HG02763 (cell line): ENCODE measurements around the gene SNX8.

Experiments used
- ATAC-seq: cut with Tn5 transposase; IDR thresholded peaks from one replicate; pipeline ENCODE4 v1.9.1; 2021; ENCODE audit warnings: mild to moderate bottlenecking, moderate library complexity; ENCODE audit not compliant: unreplicated experiment

SNX8 gene

GRCh38 chr7:2208712-2209111 is 105.5 kb downstream of the SNX8 start:
- ATAC-seq = no peak

- no peak for ATAC-seq
Measured at GRCh38 chr7:2205036-2205780, 109.0 kb downstream of the SNX8 start.

GRCh38 chr7:2204446-2204845 is 109.8 kb downstream of the SNX8 start:
- ATAC-seq = no peak

GRCh38 chr7:2203766-2204300 is 110.4 kb downstream of the SNX8 start:
- no peak for ATAC-seq

GRCh38 chr7:2202901-2203765 is 111.1 kb downstream of the SNX8 start:
- ATAC-seq = no peak

- ATAC-seq = no peak
Measured at GRCh38 chr7:2202361-2202761, 111.9 kb downstream of the SNX8 start.
